WTC11 (cell line): Measurements from ENCODE around the gene EHBP1. TPM values are rescaled to one million over a fixed set of nuclear protein-coding genes. Genes with fewer than 3 reads are reported as not detected.

Experiments
- ATAC-seq: fragments of 200-7000 bp; cut with Tn5 transposase; 2 replicates; pipeline ENCODE4 v1.10.0; 2021; ENCODE audit warnings: mild to moderate bottlenecking, moderate library complexity
- CTCF ChIA-PET: fragments of 300-600 bp; sonication (Branson Sonifier 250); formaldehyde crosslinking; loops from one replicate; lab custom pipeline; 2021; ENCODE audit warnings: antibody characterized with exemption; lab: Charles Lee
- POLR2A ChIA-PET: fragments of 350-600 bp; sonication (Branson Sonifier 250); formaldehyde crosslinking; loops from one replicate; lab custom pipeline; 2021; ENCODE audit warnings: antibody characterized with exemption; lab: Charles Lee
- DNase-seq: peaks from one replicate; pipeline ENCODE4 v3.0.0; 2021; ENCODE audit warnings: low spot score
- H3K27ac Mint-ChIP-seq: 2 replicates; pipeline ENCODE4 v1.8.0; 2021; ENCODE audit warnings: mixed read lengths
- H3K27me3 Mint-ChIP-seq: 2 replicates; pipeline ENCODE4 v1.8.0; 2021; ENCODE audit warnings: low read depth, mild to moderate bottlenecking, moderate library complexity, mixed read lengths
- H3K36me3 Mint-ChIP-seq: 2 replicates; pipeline ENCODE4 v1.8.0; 2021; ENCODE audit warnings: mixed read lengths
- H3K4me1 Mint-ChIP-seq: 2 replicates; pipeline ENCODE4 v1.8.0; 2022; ENCODE audit warnings: mixed read lengths
- H3K4me3 Mint-ChIP-seq: 2 replicates; pipeline ENCODE4 v1.8.0; 2021; ENCODE audit warnings: mild to moderate bottlenecking, moderate library complexity, mixed read lengths
- H3K9me3 Mint-ChIP-seq: 2 replicates; pipeline ENCODE4 v1.8.0; 2021; ENCODE audit warnings: mixed read lengths
- CBFB ChIP-seq: sonication (generic); formaldehyde crosslinking; IDR thresholded peaks from 2 replicates; pipeline ENCODE4 v1.8.1; 2022; ENCODE audit warnings: mild to moderate bottlenecking, low read depth, missing genetic modification reagents
- FOXP1 ChIP-seq: sonication (generic); formaldehyde crosslinking; IDR thresholded peaks from 2 replicates; pipeline ENCODE4 v1.8.0; 2022; ENCODE audit warnings: missing genetic modification reagents, mild to moderate bottlenecking, moderate library complexity, borderline replicate concordance
- GABPB1 ChIP-seq: sonication (generic); formaldehyde crosslinking; IDR thresholded peaks from 2 replicates; pipeline ENCODE4 v1.8.1; 2023; ENCODE audit warnings: mild to moderate bottlenecking, missing genetic modification reagents
- GRHL2 ChIP-seq: fragments of 250-450 bp; sonication (Bioruptor Pico); IDR thresholded peaks from 2 replicates; pipeline ENCODE4 v1.8.0; 2022; ENCODE audit warnings: mild to moderate bottlenecking, moderate library complexity; ENCODE audit not compliant: insufficient replicate concordance, severe bottlenecking
- HMGXB4 ChIP-seq: sonication (generic); formaldehyde crosslinking; IDR thresholded peaks from 2 replicates; pipeline ENCODE4 v1.8.1; 2023; ENCODE audit warnings: mild to moderate bottlenecking, moderate library complexity, missing genetic modification reagents
- MYBL2 ChIP-seq: sonication (generic); formaldehyde crosslinking; IDR thresholded peaks from 2 replicates; pipeline ENCODE4 v1.8.1; 2023; ENCODE audit warnings: mild to moderate bottlenecking, moderate library complexity, missing genetic modification reagents
- NR3C1 ChIP-seq: sonication (generic); formaldehyde crosslinking; conservative IDR thresholded peaks from 2 replicates; pipeline ENCODE4 v1.8.1; 2023; ENCODE audit warnings: low read depth, mild to moderate bottlenecking, missing genetic modification reagents
- OVOL2 ChIP-seq: fragments of 250-450 bp; sonication (Bioruptor Pico); IDR thresholded peaks from 2 replicates; pipeline ENCODE4 v1.9.0; 2021; ENCODE audit warnings: mild to moderate bottlenecking, borderline replicate concordance
- PREB ChIP-seq: sonication (generic); formaldehyde crosslinking; IDR thresholded peaks from 2 replicates; pipeline ENCODE4 v1.8.1; 2022; ENCODE audit warnings: mild to moderate bottlenecking, missing genetic modification reagents, moderate library complexity, borderline replicate concordance
- TCF7 ChIP-seq: sonication (generic); formaldehyde crosslinking; IDR thresholded peaks from 2 replicates; pipeline ENCODE4 v1.8.0; 2022; ENCODE audit warnings: mild to moderate bottlenecking, low read depth, missing genetic modification reagents, moderate library complexity
- TEAD1 ChIP-seq: sonication (generic); formaldehyde crosslinking; IDR thresholded peaks from 2 replicates; pipeline ENCODE4 v1.8.0; 2022; ENCODE audit warnings: mild to moderate bottlenecking, missing genetic modification reagents
- TEAD4 ChIP-seq: sonication (generic); formaldehyde crosslinking; IDR thresholded peaks from 2 replicates; pipeline ENCODE4 v1.8.0; 2022; ENCODE audit warnings: mild to moderate bottlenecking, missing genetic modification reagents
- ZNF263 ChIP-seq: sonication (generic); formaldehyde crosslinking; IDR thresholded peaks from 2 replicates; pipeline ENCODE4 v1.8.1; 2022; ENCODE audit warnings: low read depth, mild to moderate bottlenecking, moderate library complexity, missing genetic modification reagents
- ZNF396 ChIP-seq: fragments of 250-450 bp; sonication (Bioruptor Pico); IDR thresholded peaks from 2 replicates; pipeline ENCODE4 v1.8.0; 2021; ENCODE audit warnings: mild to moderate bottlenecking, moderate library complexity, borderline replicate concordance
- ZNF423 ChIP-seq: fragments of 250-450 bp; sonication (Bioruptor Pico); IDR thresholded peaks from 2 replicates; pipeline ENCODE4 v2.1.2; 2022; ENCODE audit warnings: mild to moderate bottlenecking, moderate library complexity
- ZNF512 ChIP-seq: sonication (generic); formaldehyde crosslinking; IDR thresholded peaks from 2 replicates; pipeline ENCODE4 v1.8.1; 2022; ENCODE audit warnings: missing genetic modification reagents, borderline replicate concordance
- ZNF532 ChIP-seq: fragments of 250-450 bp; sonication (Bioruptor Pico); IDR thresholded peaks from 2 replicates; pipeline ENCODE4 v1.9.0; 2021; ENCODE audit warnings: mild to moderate bottlenecking, borderline replicate concordance
- ZNF671 ChIP-seq: fragments of 250-450 bp; sonication (Bioruptor Pico); IDR thresholded peaks from 2 replicates; pipeline ENCODE4 v1.8.0; 2021; ENCODE audit warnings: mild to moderate bottlenecking
- ZSCAN18 ChIP-seq: fragments of 250-450 bp; sonication (Bioruptor Pico); IDR thresholded peaks from 2 replicates; pipeline ENCODE4 v2.1.2; 2022; ENCODE audit warnings: mild to moderate bottlenecking, moderate library complexity
- total RNA-seq: library from RNA; stranded (reverse); gene quantifications from 3 replicates; pipeline ENCODE4 v1.2.3, GENCODE V29; 2021

The EHBP1 gene
- total RNA-seq, 1 experiment from 2014 or later: 36.4 TPM

- no peak for ATAC-seq
- CTCF ChIA-PET: no interaction called here
Measured at GRCh38 chr2:62806231-62806630, 100.7 kb downstream of the EHBP1 start.

GRCh38 chr2:62808554-62808953 is 103.0 kb downstream of the EHBP1 start:
- Mint-ChIP-seq H3K27me3 (no peaks in the 10 kb centered on the region), H3K9me3 (peaks cover 4% of the 10 kb centered on the region; the same call in 1 of the 2 replicates), H3K4me3 (no peak overlapping the region), H3K27ac (0 out of 2 replicates have a peak overlapping the region, but pooled peaks have one; percentile 16), H3K4me1 (0 out of 2 replicates have a peak, but pooled peaks cover 2% of the 10 kb centered on the region), H3K36me3 (peaks cover 14% of the 10 kb centered on the region)
- ChIA-PET POLR2A (interaction anchor here (0.6 kb wide), 2 partner anchors 282 to 381 kb away, joined by 3 to 4 read pairs; no protein-coding TSS in a partner anchor), CTCF (no interaction called here)
- DNase-seq: no peak
- ATAC-seq: no peak
- TF ChIP-seq ZSCAN18 (CRISPR knock-in tag) (no peak), ZNF396 (no peak), CBFB (CRISPR knock-in tag) (no peak), HMGXB4 (CRISPR knock-in tag) (no peak), ZNF512 (no peak), TCF7 (CRISPR knock-in tag) (no peak)

More at GRCh38 chr2:62806231-62806630, 100.7 kb downstream of the EHBP1 start:
- H3K4me1 Mint-ChIP-seq: 0 out of 2 replicates have a peak, but pooled peaks cover 2% of the 10 kb centered on the region
- TF ChIP-seq NR3C1 (CRISPR knock-in tag): no peak
- no peak for TF ChIP-seq TEAD4 (CRISPR knock-in tag)
- TF ChIP-seq PREB: no peak
- no peak for TF ChIP-seq ZNF263
- TF ChIP-seq ZSCAN18 (CRISPR knock-in tag): no peak
- TF ChIP-seq ZNF671 (CRISPR knock-in tag): no peak
- no peak for TF ChIP-seq FOXP1 (CRISPR knock-in tag)
- no peak for TF ChIP-seq GRHL2
- no peak for TF ChIP-seq ZNF423 (CRISPR knock-in tag)
- TF ChIP-seq TEAD1 (CRISPR knock-in tag): no peak
- no peak for TF ChIP-seq ZNF532
- no peak for TF ChIP-seq MYBL2 (CRISPR knock-in tag)
- no peak for TF ChIP-seq OVOL2
- TF ChIP-seq GABPB1: no peak
- TF ChIP-seq, all 79 proteins: peak for 0
- H3K27me3 Mint-ChIP-seq: no peaks in the 10 kb centered on the region
- no peak for DNase-seq
- H3K36me3 Mint-ChIP-seq: peaks cover 14% of the 10 kb centered on the region
- no peak overlapping the region for H3K27ac Mint-ChIP-seq
- peaks cover 4% of the 10 kb centered on the region; the same call in 1 of the 2 replicates for H3K9me3 Mint-ChIP-seq
- no peak overlapping the region for H3K4me3 Mint-ChIP-seq
- POLR2A ChIA-PET: no interaction called here
